GM06990 (cell line): ENCODE data around the gene CAMTA1.

Source experiments
- DNase-seq: peaks from one replicate; pipeline ENCODE4 v3.0.0-alpha.2; 2011; ENCODE audit not compliant: insufficient read length; ENCODE audit errors: extremely low read depth
- H3K27me3 ChIP-seq: replicated peaks from 2 replicates; pipeline ENCODE4 v1.6.0; 2011; ENCODE audit warnings: low read length; ENCODE audit not compliant: control insufficient read depth, insufficient read depth
- H3K36me3 ChIP-seq: 2 replicates; pipeline ENCODE4 v1.5.1; 2011; ENCODE audit warnings: low read length; ENCODE audit not compliant: control insufficient read depth, insufficient read depth
- H3K4me3 ChIP-seq: replicated peaks from 2 replicates; pipeline ENCODE4 v1.5.1; 2011; ENCODE audit warnings: low read depth, mild to moderate bottlenecking, control low read depth, low read length
- CTCF ChIP-seq: IDR thresholded peaks from 2 replicates; pipeline ENCODE4 v1.5.1; 2011; ENCODE audit warnings: low read length, control low read depth, mild to moderate bottlenecking, inconsistent platforms; ENCODE audit not compliant: insufficient read depth, poor library complexity, severe bottlenecking

CAMTA1 gene

GRCh38 chr1:7106442-7107108, 321.3 kb downstream of the CAMTA1 start:
- Histone ChIP-seq H3K27me3 (no peaks in the 10 kb centered on the region; the same call in 1 of the 2 replicates), H3K4me3 (no peak overlapping the region), H3K36me3 (no peaks in the 10 kb centered on the region)
- DNase-seq = no peak
- TF ChIP-seq CTCF = no peak

- H3K36me3 ChIP-seq = no peaks in the 10 kb centered on the region
- no peaks in the 10 kb centered on the region; the same call in 1 of the 2 replicates for H3K27me3 ChIP-seq
- no peak for TF ChIP-seq CTCF
- H3K4me3 ChIP-seq = no peak overlapping the region
- DNase-seq = no peak
These were observed 322.0 kb downstream of the CAMTA1 start for GRCh38 chr1:7107109-7107830.

GRCh38 chr1:7108251-7108650, 323.0 kb downstream of the CAMTA1 start:
- H3K27me3 ChIP-seq = no peaks in the 10 kb centered on the region; the same call in 1 of the 2 replicates
- no peaks in the 10 kb centered on the region for H3K36me3 ChIP-seq
- TF ChIP-seq CTCF = no peak
- peak; percentile 30 for DNase-seq
- H3K4me3 ChIP-seq = no peak overlapping the region

GRCh38 chr1:7109901-7110300, 324.6 kb downstream of the CAMTA1 start:
- DNase-seq = no peak
- TF ChIP-seq CTCF = no peak
- no peaks in the 10 kb centered on the region for H3K36me3 ChIP-seq
- no peaks in the 10 kb centered on the region; the same call in 1 of the 2 replicates for H3K27me3 ChIP-seq
- H3K4me3 ChIP-seq = no peak overlapping the region

GRCh38 chr1:7110321-7110720, 325.1 kb downstream of the CAMTA1 start:
- DNase-seq = no peak
- Histone ChIP-seq H3K4me3 (no peak overlapping the region), H3K36me3 (no peaks in the 10 kb centered on the region), H3K27me3 (no peaks in the 10 kb centered on the region; the same call in 1 of the 2 replicates)
- no peak for TF ChIP-seq CTCF
